ENCODE measurements around the gene SENP8.
"Not testable (repeated sequence)": the region's sequence is repeated elsewhere in the genome, so short reads cannot be mapped to it uniquely, and the experiment has no call there.

Gene SENP8
- total RNA-seq, result 0 to 4.0 (median 1.5) reads per million in 9 experiments

GRCh38 chr15:72118017-72118978 lies at the start of gene SENP8, which contains the start of gene MYO9A:
TSS of gene SENP8 (plus strand) at chr15:72118403. CDS start at chr15:72139624, 21,221 bp downstream.
TSS of gene MYO9A (minus strand) at chr15:72118150. CDS start at chr15:72046563, 71,587 bp downstream.
- peak within 1 kb of the TSS; percentile 95 to 98 for H3K27ac Mint-ChIP-seq
- no peaks in the 10 kb centered on the region for H3K27me3 Mint-ChIP-seq
- peaks cover 15% of the 10 kb centered on the region for H3K36me3 Mint-ChIP-seq (ENCODE audit: insufficient read depth)
- H3K4me1 Mint-ChIP-seq (ENCODE audit: low read depth in 2 of 2), result peaks cover 18 to 43% of the 10 kb centered on the region in 2 donors
- H3K4me3 Mint-ChIP-seq, result peak within 1 kb of the TSS; percentile 95 to 96
- no peaks in the 10 kb centered on the region for H3K9me3 Mint-ChIP-seq
- DNase-seq, result peak; percentile 95 to 96 (median 95)
- peak; percentile 74 for ATAC-seq (replicated peaks)

GRCh38 chr15:72068856-72069255 lies 49.3 kb upstream of the SENP8 start:
- Mint-ChIP-seq H3K4me1 (ENCODE audit: low read depth in 2 of 2) (peaks cover 8 to 15% of the 10 kb centered on the region in 2 donors), H3K27me3 (no peaks in the 10 kb centered on the region), H3K27ac (no peak overlapping the region), H3K36me3 (ENCODE audit: insufficient read depth) (no peaks in the 10 kb centered on the region), H3K9me3 (no peaks in the 10 kb centered on the region), H3K4me3 (no peak overlapping the region)
- ATAC-seq (replicated peaks), result no peak
- no peak for DNase-seq

GRCh38 chr15:72070817-72071447 lies 47.3 kb upstream of the SENP8 start:
- no peaks in the 10 kb centered on the region for H3K36me3 Mint-ChIP-seq (ENCODE audit: insufficient read depth)
- H3K4me3 Mint-ChIP-seq, result no peak overlapping the region
- ATAC-seq (replicated peaks) (no peak), DNase-seq (no peak)
- H3K9me3 Mint-ChIP-seq, result no peaks in the 10 kb centered on the region
- H3K27ac Mint-ChIP-seq, result peak overlapping the region in 1 of 2 donors; percentile 13
- H3K4me1 Mint-ChIP-seq (ENCODE audit: low read depth in 2 of 2), result peaks cover 6 to 21% of the 10 kb centered on the region in 2 donors
- H3K27me3 Mint-ChIP-seq, result no peaks in the 10 kb centered on the region

GRCh38 chr15:72071448-72071825 lies 46.8 kb upstream of the SENP8 start:
- not testable (repeated sequence) for ATAC-seq (replicated peaks); DNase-seq; H3K36me3 Mint-ChIP-seq (ENCODE audit: insufficient read depth); H3K27me3 Mint-ChIP-seq; H3K4me3 Mint-ChIP-seq; H3K9me3 Mint-ChIP-seq; H3K27ac Mint-ChIP-seq
- peaks cover 6 to 21% of the 10 kb centered on the region in 2 donors for H3K4me1 Mint-ChIP-seq (ENCODE audit: low read depth in 2 of 2)

- Mint-ChIP-seq H3K27me3 (no peaks in the 10 kb centered on the region), H3K36me3 (ENCODE audit: insufficient read depth) (no peaks in the 10 kb centered on the region), H3K9me3 (no peaks in the 10 kb centered on the region), H3K4me1 (ENCODE audit: low read depth in 2 of 2) (peaks cover 17 to 39% of the 10 kb centered on the region in 2 donors), H3K4me3 (no peak overlapping the region), H3K27ac (no peak overlapping the region)
- DNase-seq, result no peak
- no peak for ATAC-seq (replicated peaks)
Observed at GRCh38 chr15:72074335-72075060, 43.7 kb upstream of the SENP8 start.

GRCh38 chr15:72077950-72078349 lies 40.3 kb upstream of the SENP8 start:
- H3K27ac Mint-ChIP-seq, result peak overlapping the region in 1 of 2 donors; percentile 29
- DNase-seq (no peak), ATAC-seq (replicated peaks) (no peak)
- H3K27me3 Mint-ChIP-seq, result no peaks in the 10 kb centered on the region
- no peak overlapping the region for H3K4me3 Mint-ChIP-seq
- H3K4me1 Mint-ChIP-seq (ENCODE audit: low read depth in 2 of 2), result peaks cover 13 to 39% of the 10 kb centered on the region in 2 donors
- no peaks in the 10 kb centered on the region for H3K36me3 Mint-ChIP-seq (ENCODE audit: insufficient read depth)
- no peaks in the 10 kb centered on the region for H3K9me3 Mint-ChIP-seq

- Mint-ChIP-seq H3K27me3 (no peaks in the 10 kb centered on the region), H3K4me3 (peak overlapping the region in 1 of 2 donors; percentile 4), H3K36me3 (ENCODE audit: insufficient read depth) (no peaks in the 10 kb centered on the region), H3K4me1 (ENCODE audit: low read depth in 2 of 2) (peaks cover 13 to 34% of the 10 kb centered on the region in 2 donors), H3K27ac (peak overlapping the region in 1 of 2 donors; percentile 29), H3K9me3 (no peaks in the 10 kb centered on the region)
- DNase-seq (no peak), ATAC-seq (replicated peaks) (peak; percentile 80)
Observed at GRCh38 chr15:72078887-72079286, 39.3 kb upstream of the SENP8 start.

- Mint-ChIP-seq H3K4me3 (no peak overlapping the region), H3K36me3 (ENCODE audit: insufficient read depth) (no peaks in the 10 kb centered on the region), H3K9me3 (no peaks in the 10 kb centered on the region), H3K27me3 (no peaks in the 10 kb centered on the region), H3K4me1 (ENCODE audit: low read depth in 2 of 2) (peaks cover 13 to 28% of the 10 kb centered on the region in 2 donors), H3K27ac (no peak overlapping the region)
- no peak for DNase-seq
- ATAC-seq (replicated peaks), result no peak
Observed at GRCh38 chr15:72082176-72082575, 36.0 kb upstream of the SENP8 start.

GRCh38 chr15:72086010-72086697 lies 32.0 kb upstream of the SENP8 start:
- no peaks in the 10 kb centered on the region for H3K27me3 Mint-ChIP-seq
- H3K4me1 Mint-ChIP-seq (ENCODE audit: low read depth in 2 of 2), result peaks cover 0 to 14% of the 10 kb centered on the region in 2 donors
- no peak overlapping the region for H3K4me3 Mint-ChIP-seq
- ATAC-seq (replicated peaks) (no peak), DNase-seq (no peak)
- no peak overlapping the region for H3K27ac Mint-ChIP-seq
- no peaks in the 10 kb centered on the region for H3K9me3 Mint-ChIP-seq
- H3K36me3 Mint-ChIP-seq (ENCODE audit: insufficient read depth), result no peaks in the 10 kb centered on the region

GRCh38 chr15:72086920-72087648 lies 31.1 kb upstream of the SENP8 start:
- H3K27me3 Mint-ChIP-seq, result no peaks in the 10 kb centered on the region

GRCh38 chr15:72092006-72092405 lies 26.2 kb upstream of the SENP8 start:
- Mint-ChIP-seq H3K4me3 (no peak overlapping the region), H3K27me3 (no peaks in the 10 kb centered on the region), H3K9me3 (no peaks in the 10 kb centered on the region), H3K4me1 (ENCODE audit: low read depth in 2 of 2) (peaks cover 3 to 24% of the 10 kb centered on the region in 2 donors), H3K27ac (no peak overlapping the region), H3K36me3 (ENCODE audit: insufficient read depth) (peaks cover 3% of the 10 kb centered on the region)
- no peak for DNase-seq
- no peak for ATAC-seq (replicated peaks)

More at GRCh38 chr15:72086920-72087648, 31.1 kb upstream of the SENP8 start:
- no peak overlapping the region for H3K27ac Mint-ChIP-seq
- DNase-seq, result no peak
- no peaks in the 10 kb centered on the region for H3K36me3 Mint-ChIP-seq (ENCODE audit: insufficient read depth)
- peaks cover 0 to 13% of the 10 kb centered on the region in 2 donors for H3K4me1 Mint-ChIP-seq (ENCODE audit: low read depth in 2 of 2)
- H3K9me3 Mint-ChIP-seq, result no peaks in the 10 kb centered on the region
- no peak for ATAC-seq (replicated peaks)
- H3K4me3 Mint-ChIP-seq, result no peak overlapping the region

- Mint-ChIP-seq H3K4me3 (no peak overlapping the region), H3K4me1 (ENCODE audit: low read depth in 2 of 2) (peaks cover 4 to 29% of the 10 kb centered on the region in 2 donors), H3K27ac (peak overlapping the region in 1 of 2 donors; percentile 30), H3K27me3 (no peaks in the 10 kb centered on the region), H3K36me3 (ENCODE audit: insufficient read depth) (peaks cover 3% of the 10 kb centered on the region), H3K9me3 (no peaks in the 10 kb centered on the region)
- no peak for ATAC-seq (replicated peaks)
- DNase-seq, result no peak
Observed at GRCh38 chr15:72092691-72093090, 25.5 kb upstream of the SENP8 start.
